Stimulated activated CD8-positive, alpha-beta memory T cell treated with anti-CD3 and anti-CD28 coated beads, Interleukin-12 subunit alpha, Interleukin-12 subunit beta, amount 100 ng/mL, for 4 hours (primary cell): Measurements from ENCODE around the gene SP6.
A peak's percentile ranks its signal among the peaks of the same experiment; 100 is the strongest.

Experiments used
- DNase-seq: peaks from one replicate; pipeline ENCODE4 v3.0.0-alpha.2; 2020; ENCODE audit warnings: low read depth

The SP6 gene

GRCh38 chr17:47836601-47837000 is 14.4 kb downstream of the SP6 start:
- no peak for DNase-seq

- DNase-seq, result no peak
Measured at GRCh38 chr17:47834756-47835155, 16.2 kb downstream of the SP6 start.

GRCh38 chr17:47831934-47832327 is 19.0 kb downstream of the SP6 start:
- DNase-seq, result no peak

GRCh38 chr17:47831003-47831933 is 19.7 kb downstream of the SP6 start, which contains the start of the genes LRRC46 and MRPL10:
TSS of gene LRRC46 (plus strand) at chr17:47831670. CDS start at chr17:47831990, 320 bp downstream.
TSS of gene MRPL10 (minus strand) at chr17:47831541. CDS start at chr17:47831511, 30 bp downstream.
- peak; percentile 89 for DNase-seq

DNA sequence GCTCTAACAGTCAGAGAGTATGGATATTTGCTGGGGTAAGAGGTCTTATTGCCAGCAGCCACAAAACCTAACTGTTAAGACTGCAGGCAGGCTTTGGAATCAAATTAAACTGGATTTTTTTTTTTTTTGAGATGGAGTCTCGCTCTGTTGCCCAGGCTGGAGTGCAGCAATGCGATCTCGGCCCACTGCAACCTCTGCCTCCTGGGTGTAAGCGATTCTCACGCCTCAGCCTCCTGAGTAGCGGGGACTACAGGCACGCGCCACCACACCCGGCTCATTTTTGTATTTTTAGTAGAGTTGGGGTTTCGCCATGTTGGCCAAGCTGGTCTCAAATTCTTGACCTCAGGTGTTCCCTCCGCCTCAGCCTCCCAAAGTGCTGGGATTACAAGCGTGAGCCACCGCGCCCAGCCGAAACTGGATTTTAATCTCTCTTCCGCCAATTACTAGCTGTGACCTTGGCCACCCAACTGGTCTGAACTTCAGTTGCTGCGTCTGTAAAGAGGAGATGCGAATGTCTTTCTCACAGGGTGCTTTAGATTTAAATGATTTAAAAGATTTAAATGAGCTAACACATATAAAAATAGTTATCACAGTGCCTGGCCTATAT is 20.5 kb downstream of the SP6 start:
- no peak for DNase-seq

- no peak for DNase-seq
Measured at GRCh38 chr17:47829870-47830269, 21.1 kb downstream of the SP6 start.

GRCh38 chr17:47823519-47823918 is 27.4 kb downstream of the SP6 start:
- DNase-seq, result no peak

GRCh38 chr17:47822785-47823184 is 28.2 kb downstream of the SP6 start:
- no peak for DNase-seq

GRCh38 chr17:47821424-47822391 is 29.3 kb downstream of the SP6 start, which contains the start of gene OSBPL7:
TSS of gene OSBPL7 (minus strand) at chr17:47821794. CDS start at chr17:47820278, 1,516 bp downstream.
- peak; percentile 64 for DNase-seq

- DNase-seq, result no peak
Measured at GRCh38 chr17:47821031-47821423, 29.9 kb downstream of the SP6 start.

DNA sequence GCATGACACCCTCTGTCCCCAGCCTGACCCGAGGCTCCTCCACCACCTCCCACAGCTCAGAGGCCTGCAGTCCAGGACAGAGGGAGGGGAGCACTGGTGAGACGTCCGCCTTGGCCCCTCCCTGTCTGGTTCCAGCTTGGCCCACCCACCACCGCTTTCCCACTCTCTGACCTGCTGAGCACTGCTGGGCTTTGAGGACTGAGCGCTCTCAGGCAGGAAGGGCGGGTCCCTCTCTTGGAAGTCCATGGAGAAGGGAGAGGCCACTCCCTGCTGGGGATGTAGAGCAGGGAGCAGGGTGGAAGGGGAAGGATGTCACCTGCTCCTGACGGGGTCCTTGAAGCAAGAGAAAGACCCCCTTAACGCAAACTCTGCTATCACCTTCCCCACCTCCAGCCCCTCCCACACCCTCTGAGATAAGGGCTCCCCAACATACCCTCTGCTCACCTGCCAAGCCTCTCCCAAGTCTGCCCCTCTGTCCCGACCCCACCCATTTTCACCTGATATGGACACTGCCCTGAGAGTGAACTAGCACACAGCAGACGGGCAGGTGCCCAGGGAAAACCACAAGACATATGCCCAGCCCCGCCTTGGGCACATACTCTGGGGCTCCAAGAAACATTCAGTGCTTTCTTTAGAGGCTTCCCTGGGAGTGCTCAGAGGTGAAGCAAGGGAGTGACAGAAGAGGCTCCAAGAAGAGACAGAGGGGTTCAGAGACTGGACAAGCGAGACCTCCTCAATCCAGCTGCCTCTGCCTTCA is 30.8 kb downstream of the SP6 start:
- no peak for DNase-seq

DNA sequence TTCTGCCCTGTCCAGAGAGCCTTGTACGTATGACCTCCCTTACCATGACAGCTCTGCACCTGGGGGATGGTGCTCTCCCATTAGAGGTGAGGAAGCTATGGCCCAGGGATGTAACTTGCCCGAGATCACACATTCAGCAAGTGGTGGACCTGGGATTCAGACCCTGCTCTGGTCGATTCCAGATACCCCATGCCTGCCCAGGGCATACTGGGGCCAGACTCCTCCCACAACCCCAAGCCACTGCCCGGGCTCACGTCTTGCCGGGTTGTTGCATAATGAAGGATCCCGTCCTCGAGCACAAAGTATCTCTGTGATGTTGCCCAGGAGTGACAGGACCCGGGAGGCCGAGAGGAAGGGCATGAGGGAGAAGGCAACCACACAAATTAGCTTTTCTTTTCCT is 31.5 kb downstream of the SP6 start:
- no peak for DNase-seq

DNA sequence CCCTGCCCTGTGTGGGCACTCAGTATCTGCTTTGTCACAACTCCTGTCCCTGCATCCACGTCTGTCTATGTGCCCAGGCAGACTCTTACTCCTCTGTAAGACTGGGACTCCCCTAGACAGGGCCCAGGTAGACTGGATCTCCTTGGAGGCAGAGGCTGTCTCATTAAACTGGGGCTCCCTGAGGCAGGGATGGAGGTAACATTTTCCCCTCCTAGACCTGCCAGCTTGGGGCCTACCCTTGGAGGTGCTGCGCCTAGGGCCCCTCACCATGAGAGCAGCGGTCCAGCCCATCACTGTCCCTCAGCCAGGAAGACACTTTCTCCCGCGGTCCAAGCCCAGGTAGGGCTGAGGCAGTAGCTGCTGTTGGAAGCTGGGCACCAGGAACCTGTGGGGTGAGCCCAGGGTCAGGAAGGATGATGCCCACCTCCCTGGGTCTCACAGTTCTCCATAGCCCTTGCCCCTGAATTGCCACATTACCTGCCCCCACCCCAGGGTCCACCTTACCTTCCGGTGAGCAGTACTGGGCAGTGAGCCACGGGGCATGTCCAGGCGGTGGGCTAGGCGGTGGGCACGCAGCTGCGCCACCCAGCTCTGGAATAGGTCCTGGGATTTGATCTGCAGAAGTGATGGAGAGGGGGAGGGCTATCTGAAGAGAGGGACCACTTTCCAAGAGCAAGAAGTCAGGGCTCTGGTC is 32.8 kb downstream of the SP6 start:
- no peak for DNase-seq

DNA sequence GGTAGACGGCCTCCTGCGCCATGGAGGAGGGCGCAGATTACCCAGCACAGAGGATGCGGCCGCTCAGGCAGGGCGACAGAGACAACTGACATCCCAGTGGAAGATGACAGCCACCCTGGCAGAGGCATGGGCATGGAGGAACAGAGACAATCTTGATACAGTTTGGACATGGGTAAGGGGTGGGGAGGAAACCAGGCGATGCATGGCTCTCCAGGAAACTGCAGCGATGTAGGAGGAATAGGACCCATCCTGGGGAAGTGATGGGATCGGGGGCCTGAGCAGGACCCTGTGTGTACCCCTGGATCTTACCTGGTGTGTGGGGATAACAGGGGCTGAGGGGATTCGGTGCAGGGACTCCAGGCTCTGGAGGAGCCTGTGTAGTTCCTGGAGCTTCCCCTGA is 34.0 kb downstream of the SP6 start:
- DNase-seq, result no peak

DNA sequence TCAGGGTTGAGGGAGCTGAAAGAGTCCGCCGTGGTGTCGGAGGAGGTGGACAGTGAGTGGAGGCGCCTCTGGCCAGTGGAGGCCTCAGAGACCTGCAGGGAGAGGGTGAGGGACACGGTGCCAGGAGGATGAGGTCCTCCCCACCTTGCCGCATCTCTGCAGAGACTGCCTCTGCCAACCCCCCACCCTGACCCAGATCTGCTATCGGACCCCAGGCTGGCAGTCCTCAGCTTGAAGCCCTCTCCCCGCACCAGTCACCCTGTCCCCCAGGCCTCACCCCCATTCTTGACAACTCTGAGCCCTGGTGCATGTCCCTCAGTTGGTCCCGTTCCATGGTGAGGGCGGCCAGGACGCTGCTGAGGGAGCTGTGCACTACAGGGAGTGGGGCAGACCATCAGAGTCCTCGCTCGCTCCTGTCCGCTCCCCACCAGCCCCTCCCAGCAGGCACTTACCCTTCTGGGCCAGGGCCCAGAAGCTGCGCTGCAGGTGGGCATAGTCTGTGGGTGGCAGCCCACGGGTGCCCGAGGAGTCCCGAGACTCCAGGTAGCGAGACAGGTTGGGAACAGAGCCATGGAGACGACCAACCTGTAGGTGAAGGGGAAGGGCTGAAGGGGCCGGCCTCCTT is 34.7 kb downstream of the SP6 start:
- no peak for DNase-seq

- DNase-seq, result no peak
Measured at GRCh38 chr17:47815106-47815918, 35.7 kb downstream of the SP6 start.

DNA sequence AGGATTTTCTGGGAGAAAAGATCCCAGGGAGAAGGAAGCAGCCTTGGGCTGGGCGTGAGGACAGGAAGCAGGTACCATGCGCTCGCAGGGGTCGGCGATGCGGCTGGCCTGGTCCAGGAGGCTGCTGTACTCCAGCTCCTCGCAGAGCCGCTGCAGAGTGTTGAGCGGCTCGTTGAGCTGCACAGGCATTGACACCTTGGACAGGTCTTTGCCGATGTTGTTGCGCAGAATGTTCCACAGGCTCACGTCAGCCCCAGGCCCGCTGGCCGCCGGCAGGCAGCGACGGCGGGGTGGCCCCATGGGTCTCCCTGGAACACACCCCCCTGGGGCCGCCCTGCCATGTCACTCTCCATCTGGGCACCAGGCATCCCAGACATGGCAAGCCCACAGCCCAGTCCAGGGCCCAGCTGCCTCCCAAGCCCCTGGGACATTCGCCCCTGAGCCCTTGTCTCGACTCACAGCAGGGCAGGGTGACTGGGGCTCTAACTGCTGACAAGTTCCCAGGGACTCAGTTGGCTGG is 37.4 kb downstream of the SP6 start:
- no peak for DNase-seq

GRCh38 chr17:47813077-47813476 is 37.9 kb downstream of the SP6 start:
- DNase-seq, result no peak
